ENCODE data around the gene RBM22.

Gene RBM22

GRCh38 chr5:150642567-150642927, 58.3 kb downstream of the RBM22 start:
- Histone ChIP-seq H3K9me3 (ENCODE audit: control insufficient read depth, insufficient read depth, low read length) (no peaks in the 10 kb centered on the region), H3K36me3 (ENCODE audit: control insufficient read depth, insufficient read depth, low read length) (no peaks in the 10 kb centered on the region), H3K27me3 (ENCODE audit: control insufficient read depth, insufficient read depth, low read length) (no peaks in the 10 kb centered on the region), H3K9ac (ENCODE audit: low read depth, low read length) (no peak overlapping the region), H3K4me3 (ENCODE audit: low read depth, low read length) (no peak overlapping the region), H3K27ac (ENCODE audit: low read depth, low read length) (peak overlapping the region; percentile 36), H3K4me1 (ENCODE audit: control insufficient read depth, insufficient read depth, low read length) (peaks cover 30% of the 10 kb centered on the region)

- Histone ChIP-seq H3K27me3 (ENCODE audit: control insufficient read depth, insufficient read depth, low read length) (no peaks in the 10 kb centered on the region), H3K4me1 (ENCODE audit: control insufficient read depth, insufficient read depth, low read length) (peaks cover 33% of the 10 kb centered on the region), H3K9ac (ENCODE audit: low read depth, low read length) (no peak overlapping the region), H3K27ac (ENCODE audit: low read depth, low read length) (no peak overlapping the region), H3K36me3 (ENCODE audit: control insufficient read depth, insufficient read depth, low read length) (no peaks in the 10 kb centered on the region), H3K4me3 (ENCODE audit: low read depth, low read length) (no peak overlapping the region), H3K9me3 (ENCODE audit: control insufficient read depth, insufficient read depth, low read length) (no peaks in the 10 kb centered on the region)
These were observed 58.9 kb downstream of the RBM22 start for GRCh38 chr5:150641824-150642566.

- Histone ChIP-seq H3K36me3 (ENCODE audit: control insufficient read depth, insufficient read depth, low read length) (no peaks in the 10 kb centered on the region), H3K4me3 (ENCODE audit: low read depth, low read length) (no peak overlapping the region), H3K4me1 (ENCODE audit: control insufficient read depth, insufficient read depth, low read length) (peaks cover 33% of the 10 kb centered on the region), H3K27ac (ENCODE audit: low read depth, low read length) (peak overlapping the region; percentile 56), H3K9me3 (ENCODE audit: control insufficient read depth, insufficient read depth, low read length) (no peaks in the 10 kb centered on the region), H3K27me3 (ENCODE audit: control insufficient read depth, insufficient read depth, low read length) (no peaks in the 10 kb centered on the region), H3K9ac (ENCODE audit: low read depth, low read length) (no peak overlapping the region)
These were observed 59.8 kb downstream of the RBM22 start for GRCh38 chr5:150641006-150641570.

Data from HUES48 (cell line).